H1 (cell line): ENCODE data around the gene RGS7BP. TPM values are rescaled to one million over a fixed set of nuclear protein-coding genes. Genes with fewer than 3 reads are reported as not detected.

Experiments
- CTCF ChIA-PET: fragments of 300-600 bp; sonication (Branson Sonifier 250); formaldehyde crosslinking; loops from one replicate; lab custom pipeline; 2021; ENCODE audit not compliant: partially characterized antibody; lab: Charles Lee
- POLR2A ChIA-PET: fragments of 300-600 bp; sonication (Branson Sonifier 250); formaldehyde crosslinking; loops from one replicate; lab custom pipeline; 2021; ENCODE audit warnings: inconsistent platforms; ENCODE audit not compliant: partially characterized antibody; lab: Charles Lee
- DNase-seq, 2 experiments: peaks; one replicate each; pipeline versions ENCODE4 v3.0.0 to v3.0.0-alpha.2; 2010 to 2022; ENCODE audit warnings: low spot score in 2 of 2, low read depth in 1 of 2, mixed read lengths in 1 of 2
- FAIRE-seq: peaks from 2 replicates; lab custom pipeline; 2011; peaks lifted over from hg19 to GRCh38; lab: Jason Lieb, UNC
- H2AFZ ChIP-seq: 2 replicates; pipeline ENCODE4 v1.8.1; 2012; ENCODE audit warnings: low read length, inconsistent platforms
- H2AK5ac ChIP-seq: 2 replicates; pipeline ENCODE4 v1.6.1; 2013; ENCODE audit warnings: low read depth, low read length
- H2BK120ac ChIP-seq: replicated peaks from 2 replicates; pipeline ENCODE3; 2013; ENCODE audit warnings: low read depth, low read length, inconsistent platforms
- H2BK12ac ChIP-seq: 2 replicates; pipeline ENCODE4 v1.6.1; 2013; ENCODE audit warnings: low read depth, low read length
- H2BK15ac ChIP-seq: 2 replicates; pipeline ENCODE4 v1.6.1; 2013; ENCODE audit warnings: low read length
- H2BK20ac ChIP-seq: 2 replicates; pipeline ENCODE4 v1.6.1; 2013; ENCODE audit warnings: low read length
- H2BK5ac ChIP-seq: 2 replicates; pipeline ENCODE4 v1.6.1; 2013; ENCODE audit warnings: low read depth, low read length
- H3K14ac ChIP-seq: 2 replicates; pipeline ENCODE4 v1.6.1; 2013; ENCODE audit warnings: inconsistent platforms; ENCODE audit not compliant: insufficient read length
- H3K18ac ChIP-seq: 2 replicates; pipeline ENCODE4 v1.6.1; 2013; ENCODE audit warnings: low read length; ENCODE audit errors: extremely low read depth
- H3K23ac ChIP-seq: 2 replicates; pipeline ENCODE4 v1.6.1; 2013; ENCODE audit warnings: inconsistent platforms; ENCODE audit not compliant: insufficient read length
- H3K23me2 ChIP-seq: 2 replicates; pipeline ENCODE4 v1.6.1; 2013; ENCODE audit warnings: low read depth, low read length
- H3K27ac ChIP-seq: 2 replicates; pipeline ENCODE4 v1.6.1; 2011; ENCODE audit warnings: low read depth, low read length, inconsistent platforms
- H3K27me3 ChIP-seq, 4 experiments: replicated peaks in 1 of 4; 1 replicate in 1 of 4; 2 replicates in 3 of 4; pipeline versions ENCODE4 v1.6.1 to v1.8.1; 2011 to 2013; ENCODE audit warnings: low read length in 3 of 4, mild to moderate bottlenecking in 3 of 4, inconsistent platforms in 2 of 4, mixed read lengths in 2 of 4, moderate library complexity in 1 of 4; ENCODE audit not compliant: control insufficient read depth in 3 of 4, insufficient read depth in 3 of 4; ENCODE audit errors: extremely low read depth in 1 of 4
- H3K36me3 ChIP-seq, 4 experiments: 2 replicates each; pipeline versions ENCODE4 v1.6.1 to v1.8.1; 2011 to 2013; ENCODE audit warnings: mild to moderate bottlenecking in 4 of 4, low read length in 3 of 4, moderate library complexity in 2 of 4, control low read depth in 1 of 4, inconsistent platforms in 1 of 4; ENCODE audit not compliant: insufficient read depth in 4 of 4, control insufficient read depth in 2 of 4
- H3K4ac ChIP-seq: replicated peaks from 2 replicates; pipeline ENCODE3; 2013; ENCODE audit warnings: low read length, low read depth, mixed read lengths, inconsistent platforms; ENCODE audit not compliant: insufficient read length
- H3K4me1 ChIP-seq, 4 experiments: replicated peaks in 1 of 4; 1 replicate in 1 of 4; 2 replicates in 3 of 4; pipeline versions ENCODE4 v1.6.1 to v1.8.1; 2011 to 2013; ENCODE audit warnings: low read length in 3 of 4, inconsistent platforms in 2 of 4, mixed read lengths in 1 of 4; ENCODE audit not compliant: insufficient read depth in 4 of 4, control insufficient read depth in 3 of 4
- H3K4me2 ChIP-seq, 2 experiments: 2 replicates each; pipeline versions ENCODE4 v1.6.1 to v1.8.1; 2011 to 2013; ENCODE audit warnings: low read depth in 2 of 2, low read length in 2 of 2, control low read depth in 1 of 2, inconsistent platforms in 1 of 2, mild to moderate bottlenecking in 1 of 2; ENCODE audit not compliant: insufficient read depth in 1 of 2
- H3K4me3 ChIP-seq, 4 experiments: fragments of 200-600, 300-600 bp in 1 of 4; sonication (generic), shearing (Covaris generic), sonication (Bioruptor Twin) in 1 of 4; 2 replicates each; pipeline versions ENCODE4 v1.5.1 to v1.8.1; 2011 to 2016; ENCODE audit warnings: low read length in 4 of 4, low read depth in 3 of 4, control low read depth in 2 of 4, inconsistent platforms in 2 of 4, mild to moderate bottlenecking in 2 of 4, mixed read lengths in 1 of 4, moderate library complexity in 1 of 4; ENCODE audit not compliant: insufficient read depth in 2 of 4; ENCODE audit errors: extremely low read depth in 1 of 4
- H3K56ac ChIP-seq: replicated peaks from 2 replicates; pipeline ENCODE3; 2013; ENCODE audit warnings: low read depth, mild to moderate bottlenecking, mixed read lengths, low read length, inconsistent platforms; ENCODE audit not compliant: insufficient read length
- H3K79me1 ChIP-seq: 2 replicates; pipeline ENCODE4 v1.6.1; 2013; ENCODE audit warnings: low read depth, low read length, control low read depth
- H3K79me2 ChIP-seq, 2 experiments: 2 replicates each; pipeline versions ENCODE4 v1.6.1 to v1.8.1; 2012 to 2013; ENCODE audit warnings: low read length in 2 of 2, mild to moderate bottlenecking in 2 of 2, inconsistent platforms in 1 of 2; ENCODE audit not compliant: insufficient read depth in 2 of 2, control insufficient read depth in 1 of 2
- H3K9ac ChIP-seq, 4 experiments: replicated peaks in 1 of 4; 1 replicate in 1 of 4; 2 replicates in 3 of 4; pipeline versions ENCODE4 v1.6.1 to v1.8.1; 2011 to 2013; ENCODE audit warnings: low read depth in 3 of 4, low read length in 3 of 4, control low read depth in 2 of 4, mild to moderate bottlenecking in 2 of 4, moderate library complexity in 2 of 4, inconsistent platforms in 1 of 4; ENCODE audit errors: extremely low read depth in 1 of 4
- H3K9me3 ChIP-seq, 2 experiments: 2 replicates each; pipeline versions ENCODE4 v1.6.1 to v1.8.1; 2012 to 2013; ENCODE audit warnings: mild to moderate bottlenecking in 2 of 2, moderate library complexity in 2 of 2, control low read depth in 1 of 2, inconsistent platforms in 1 of 2, low read depth in 1 of 2, low read length in 1 of 2, mixed read lengths in 1 of 2; ENCODE audit not compliant: insufficient read depth in 2 of 2
- H4K20me1 ChIP-seq, 2 experiments: replicated peaks in 1 of 2; 2 replicates each; pipeline versions ENCODE3 to v1.8.1; 2011 to 2013; ENCODE audit warnings: inconsistent platforms in 2 of 2, low read length in 2 of 2, mild to moderate bottlenecking in 1 of 2; ENCODE audit not compliant: insufficient read depth in 2 of 2, control insufficient read depth in 1 of 2
- H4K5ac ChIP-seq: 2 replicates; pipeline ENCODE4 v1.6.1; 2013; ENCODE audit warnings: low read length, low read depth, mixed read lengths, inconsistent platforms; ENCODE audit not compliant: insufficient read length
- H4K8ac ChIP-seq: 2 replicates; pipeline ENCODE4 v1.8.0; 2013; ENCODE audit warnings: mild to moderate bottlenecking, moderate library complexity, low read length, inconsistent platforms; ENCODE audit not compliant: insufficient read depth; ENCODE audit errors: extremely low read depth
- H4K91ac ChIP-seq: replicated peaks from 2 replicates; pipeline ENCODE3; 2013; ENCODE audit warnings: low read length, mixed read lengths, inconsistent platforms; ENCODE audit not compliant: insufficient read length
- WGBS, 2 experiments: shearing (Covaris generic) in 1 of 2; methylation state at CpG; one replicate each; pipeline versions ENCODE4 v1.1.6 to v1.1.7; 2013 to 2015; ENCODE audit warnings: low lambda C conversion rate in 2 of 2, mixed read lengths in 2 of 2, inconsistent platforms in 1 of 2, low coverage in 1 of 2, missing lambda C conversion rate in 1 of 2; ENCODE audit not compliant: insufficient replicate concordance in 2 of 2, insufficient coverage in 1 of 2, insufficient read length in 1 of 2; ENCODE audit errors: extremely low coverage in 1 of 2, missing lambda C conversion rate in 1 of 2; 5-methylcytosine and 5-hydroxymethylcytosine counted together
- polyA plus RNA-seq, 7 experiments: library from polyadenylated mRNA; depleted of rRNA in 3 of 7; stranded (reverse) in 5 of 7; unstranded in 2 of 7; fragments of >200 nt in 5 of 7; fragments of 200-250 nt in 2 of 7; gene quantifications; 1 replicate in 5 of 7; 2 replicates in 1 of 7; 4 replicates in 1 of 7; pipeline versions ENCODE4 v1.2.1 to v1.2.3, GENCODE V29; 2011 to 2013; ENCODE audit warnings: missing spikeins in 2 of 7, mixed read lengths in 2 of 7
- total RNA-seq: library from RNA; stranded (reverse); fragmentation: NEBNext Ultra II Directional; extraction: Animal tissue kit (Norgen Biotek cat#: 25700); gene quantifications from 2 replicates; pipeline ENCODE4 v1.2.1, GENCODE V29; 2021
- TF ChIP-seq, protein P1 (sequence below): IDR thresholded peaks from 2 replicates; pipeline ENCODE4 v1.6.1; 2012; ENCODE audit warnings: inconsistent platforms

RGS7BP gene
- total and polyA plus RNA-seq, 2 of the 8 experiments (the other 6 are each of a cell fraction or from before 2014, with no cell fraction given): 0.65 to 2.3 TPM

DNA sequence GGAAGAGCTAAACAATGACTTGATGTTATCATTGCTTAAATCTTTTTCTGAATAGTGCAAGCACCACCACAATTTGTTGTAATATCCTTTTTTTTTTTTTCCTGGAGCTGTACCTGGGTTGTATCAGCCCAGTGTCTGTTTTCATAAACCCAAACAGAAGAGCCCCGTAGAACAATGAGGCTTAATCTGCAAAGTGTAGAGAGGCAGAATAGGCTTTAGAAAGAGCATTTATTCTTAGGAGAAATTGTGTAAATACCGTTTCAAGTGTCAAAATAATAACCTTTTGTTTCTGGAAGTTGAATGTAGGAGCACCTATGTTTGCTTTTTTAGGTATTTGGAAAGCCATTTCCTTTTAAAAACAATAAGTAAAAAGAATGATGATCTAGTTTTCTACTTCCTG is 26.4 kb downstream of the RGS7BP start:
- Histone ChIP-seq H2BK15ac (no peak overlapping the region), H3K36me3 (no peaks in the 10 kb centered on the region), H3K4me3 (no peak overlapping the region), H3K18ac (no peak overlapping the region), H3K4me1 (peaks cover 0 to 3% (median 0%) of the 10 kb centered on the region in 4 experiments; a peak in 1 of 7 replicates), H3K56ac (no peak overlapping the region), H3K9me3 (no peaks in the 10 kb centered on the region), H2BK12ac (no peak overlapping the region), H4K8ac (no peak overlapping the region), H3K4ac (no peak overlapping the region), H3K23ac (no peak overlapping the region), H2AFZ (no peak overlapping the region), H3K79me2 (no peaks in the 10 kb centered on the region), H3K9ac (no peak overlapping the region), H4K5ac (no peak overlapping the region), H3K23me2 (no peaks in the 10 kb centered on the region), H4K20me1 (no peaks in the 10 kb centered on the region), H2AK5ac (no peak overlapping the region), H3K27ac (no peak overlapping the region), H3K14ac (no peak overlapping the region), H3K27me3 (no peaks in the 10 kb centered on the region), H2BK5ac (no peak overlapping the region), H3K4me2 (no peak overlapping the region), H2BK120ac (no peak overlapping the region), H4K91ac (no peak overlapping the region), H3K79me1 (no peaks in the 10 kb centered on the region), H2BK20ac (no peak overlapping the region)
- FAIRE-seq (no peak), DNase-seq (no peak)
- CTCF ChIA-PET: interaction anchor here (1.0 kb wide), 1 partner anchor 63 kb away, joined by 4 read pairs; no protein-coding TSS in a partner anchor
- 72% methylated on average over 2 of the region's 2 CpGs; no CpG with 5 or more reads in 1 of the 2 experiments for WGBS, 2 experiments
- TF ChIP-seq, protein P1, sequence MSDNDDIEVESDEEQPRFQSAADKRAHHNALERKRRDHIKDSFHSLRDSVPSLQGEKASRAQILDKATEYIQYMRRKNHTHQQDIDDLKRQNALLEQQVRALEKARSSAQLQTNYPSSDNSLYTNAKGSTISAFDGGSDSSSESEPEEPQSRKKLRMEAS: no peak
- POLR2A ChIA-PET: interaction anchor here (0.6 kb wide), 1 partner anchor 308 kb away, joined by 3 read pairs; no protein-coding TSS in a partner anchor
